Measurements from ENCODE around the gene BRMS1L.
"Not testable (repeated sequence)": the region's sequence is repeated elsewhere in the genome, so short reads cannot be mapped to it uniquely, and the experiment has no call there.

The BRMS1L gene, protein sequence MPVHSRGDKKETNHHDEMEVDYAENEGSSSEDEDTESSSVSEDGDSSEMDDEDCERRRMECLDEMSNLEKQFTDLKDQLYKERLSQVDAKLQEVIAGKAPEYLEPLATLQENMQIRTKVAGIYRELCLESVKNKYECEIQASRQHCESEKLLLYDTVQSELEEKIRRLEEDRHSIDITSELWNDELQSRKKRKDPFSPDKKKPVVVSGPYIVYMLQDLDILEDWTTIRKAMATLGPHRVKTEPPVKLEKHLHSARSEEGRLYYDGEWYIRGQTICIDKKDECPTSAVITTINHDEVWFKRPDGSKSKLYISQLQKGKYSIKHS

DNA sequence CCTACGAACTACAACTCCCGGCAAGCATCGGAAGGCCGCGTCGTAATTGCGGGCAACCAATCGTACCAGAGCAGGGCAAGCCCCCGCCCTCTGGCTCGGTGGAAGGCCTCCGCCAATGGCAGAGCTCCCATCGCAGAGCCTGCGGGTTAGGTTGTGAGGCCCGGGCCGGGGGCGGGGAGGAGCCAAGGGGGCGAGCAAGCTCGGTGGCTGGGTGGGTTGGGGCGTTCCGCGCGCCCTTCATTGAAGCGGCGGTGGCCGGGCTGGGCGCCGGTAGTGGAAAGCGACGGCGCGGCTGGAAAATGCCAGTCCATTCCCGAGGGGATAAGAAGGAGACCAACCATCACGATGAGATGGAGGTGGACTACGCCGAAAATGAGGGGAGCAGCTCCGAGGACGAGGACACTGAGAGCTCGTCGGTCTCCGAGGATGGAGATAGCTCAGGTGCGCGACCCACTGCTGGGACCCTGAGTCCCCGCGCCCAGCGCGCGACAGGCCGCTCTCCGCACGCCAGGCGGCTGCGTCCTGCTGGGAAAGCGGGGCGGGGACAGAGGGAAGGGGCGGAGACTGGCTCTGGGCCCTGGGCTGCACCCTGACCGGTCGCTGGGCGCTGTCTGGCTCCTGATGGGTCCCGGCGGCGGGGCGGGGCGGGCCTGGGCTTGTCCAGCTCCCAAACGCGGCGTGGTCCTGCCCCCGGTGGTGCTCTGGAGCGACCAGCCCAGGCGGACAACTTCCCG, at the start of gene BRMS1L:
TSS of gene BRMS1L (plus strand) at position 121 of the 734 bp plus-strand sequence. CDS start at position 300, 179 bp downstream.
- Histone ChIP-seq H3K4me3 (ENCODE audit: low read length, poor library complexity, severe bottlenecking) (peak within 1 kb of the TSS; percentile 96), H3K9me3 (ENCODE audit: insufficient read depth, low read depth, low read length) (no peaks in the 10 kb centered on the region)

DNA sequence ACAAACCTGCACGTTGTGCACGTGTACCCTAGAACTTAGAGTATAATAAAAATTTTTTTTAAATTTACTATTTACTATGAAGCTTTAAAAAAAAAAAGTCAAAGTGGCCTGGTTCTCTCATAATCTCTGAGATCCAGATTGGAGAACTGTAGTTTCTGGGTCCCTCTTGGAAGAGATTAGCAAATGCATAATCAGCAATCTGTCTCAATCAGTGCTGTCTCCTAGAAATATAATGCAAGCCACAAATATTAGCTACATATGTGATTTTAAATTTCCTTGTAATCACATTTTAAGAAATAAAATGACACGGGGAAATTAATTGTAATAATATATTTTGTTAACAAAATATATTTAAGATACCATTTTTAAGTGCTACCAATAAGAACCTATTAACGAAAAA, 49.3 kb upstream of the BRMS1L start:
- H3K4me3 ChIP-seq (ENCODE audit: low read length, poor library complexity, severe bottlenecking), result no peak overlapping the region
- H4K20me1 ChIP-seq (ENCODE audit: insufficient read depth, low read length, poor library complexity, severe bottlenecking), result no peaks in the 10 kb centered on the region
- H3K9ac ChIP-seq (ENCODE audit: low read depth, low read length, poor library complexity, severe bottlenecking), result no peak overlapping the region
- H2AFZ ChIP-seq (ENCODE audit: low read length), result no peak overlapping the region
- H3K79me2 ChIP-seq (ENCODE audit: insufficient read depth, low read length), result peaks cover 11% of the 10 kb centered on the region
- H3K27me3 ChIP-seq (ENCODE audit: insufficient read depth, low read length, poor library complexity, severe bottlenecking), result no peaks in the 10 kb centered on the region
- no peaks in the 10 kb centered on the region for H3F3A ChIP-seq (ENCODE audit: low read depth)
- no peak overlapping the region for H3K4me2 ChIP-seq (ENCODE audit: low read depth, low read length, poor library complexity, severe bottlenecking)
- H3K9me3 ChIP-seq (ENCODE audit: insufficient read depth, low read depth, low read length), result no peaks in the 10 kb centered on the region
- no peaks in the 10 kb centered on the region for H3K4me1 ChIP-seq (ENCODE audit: insufficient read depth, low read length, poor library complexity, severe bottlenecking)
- no peaks in the 10 kb centered on the region; the same call in 1 of the 2 replicates for H3K36me3 ChIP-seq (ENCODE audit: insufficient read depth, low read length)
- no peaks in the 10 kb centered on the region for H3K9me2 ChIP-seq (replicated peaks; ENCODE audit: low read depth, low read length)
- TF ChIP-seq, protein P1, sequence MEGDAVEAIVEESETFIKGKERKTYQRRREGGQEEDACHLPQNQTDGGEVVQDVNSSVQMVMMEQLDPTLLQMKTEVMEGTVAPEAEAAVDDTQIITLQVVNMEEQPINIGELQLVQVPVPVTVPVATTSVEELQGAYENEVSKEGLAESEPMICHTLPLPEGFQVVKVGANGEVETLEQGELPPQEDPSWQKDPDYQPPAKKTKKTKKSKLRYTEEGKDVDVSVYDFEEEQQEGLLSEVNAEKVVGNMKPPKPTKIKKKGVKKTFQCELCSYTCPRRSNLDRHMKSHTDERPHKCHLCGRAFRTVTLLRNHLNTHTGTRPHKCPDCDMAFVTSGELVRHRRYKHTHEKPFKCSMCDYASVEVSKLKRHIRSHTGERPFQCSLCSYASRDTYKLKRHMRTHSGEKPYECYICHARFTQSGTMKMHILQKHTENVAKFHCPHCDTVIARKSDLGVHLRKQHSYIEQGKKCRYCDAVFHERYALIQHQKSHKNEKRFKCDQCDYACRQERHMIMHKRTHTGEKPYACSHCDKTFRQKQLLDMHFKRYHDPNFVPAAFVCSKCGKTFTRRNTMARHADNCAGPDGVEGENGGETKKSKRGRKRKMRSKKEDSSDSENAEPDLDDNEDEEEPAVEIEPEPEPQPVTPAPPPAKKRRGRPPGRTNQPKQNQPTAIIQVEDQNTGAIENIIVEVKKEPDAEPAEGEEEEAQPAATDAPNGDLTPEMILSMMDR (conservative IDR thresholded peaks at IDR 0.05; ENCODE audit: low read length), result no peak
- TF ChIP-seq EZH2phosphoT487 (IDR thresholded peaks at IDR 0.05; ENCODE audit: borderline replicate concordance), result no peak

More for the DNA sequence above, at the start of gene BRMS1L:
- Histone ChIP-seq H3K4me1 (ENCODE audit: insufficient read depth, low read length, poor library complexity, severe bottlenecking) (peaks cover 33% of the 10 kb centered on the region), H3K36me3 (ENCODE audit: insufficient read depth, low read length) (0 out of 2 replicates have a peak, but pooled peaks cover 1% of the 10 kb centered on the region), H3K79me2 (ENCODE audit: insufficient read depth, low read length) (peaks cover 36% of the 10 kb centered on the region), H3F3A (ENCODE audit: low read depth) (no peaks in the 10 kb centered on the region), H3K27me3 (ENCODE audit: insufficient read depth, low read length, poor library complexity, severe bottlenecking) (no peaks in the 10 kb centered on the region), H2AFZ (ENCODE audit: low read length) (peak within 1 kb of the TSS; percentile 88), H3K9ac (ENCODE audit: low read depth, low read length, poor library complexity, severe bottlenecking) (peak within 1 kb of the TSS; percentile 90), H3K4me2 (ENCODE audit: low read depth, low read length, poor library complexity, severe bottlenecking) (peak within 1 kb of the TSS; percentile 90), H4K20me1 (ENCODE audit: insufficient read depth, low read length, poor library complexity, severe bottlenecking) (peaks cover 8% of the 10 kb centered on the region), H3K9me2 (replicated peaks; ENCODE audit: low read depth, low read length) (no peaks in the 10 kb centered on the region)
- TF ChIP-seq EZH2phosphoT487 (IDR thresholded peaks at IDR 0.05; ENCODE audit: borderline replicate concordance), result no peak
- TF ChIP-seq, protein P1 (conservative IDR thresholded peaks at IDR 0.05; ENCODE audit: low read length), result no peak

DNA sequence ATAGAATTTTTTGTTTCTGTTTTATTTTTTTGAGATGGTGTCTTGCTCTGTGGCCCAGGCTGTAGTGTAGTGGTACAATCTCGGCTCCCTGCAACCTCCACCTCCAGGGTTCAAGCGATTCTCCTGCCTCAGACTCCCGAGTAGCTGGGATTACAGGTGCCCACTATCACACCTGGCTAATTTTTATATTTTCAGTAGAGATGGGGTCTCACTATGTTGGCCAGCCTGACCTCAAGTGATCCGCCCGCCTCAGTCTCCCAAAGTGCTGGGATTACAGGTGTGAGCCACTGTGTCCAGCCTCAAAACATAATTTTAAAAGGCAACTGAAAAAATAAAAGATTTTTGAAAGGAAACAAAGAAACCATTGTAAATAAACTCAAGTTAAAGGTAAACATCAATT, 48.6 kb upstream of the BRMS1L start:
- H3K36me3 ChIP-seq (ENCODE audit: insufficient read depth, low read length); H3K9me2 ChIP-seq (replicated peaks; ENCODE audit: low read depth, low read length); H3K4me2 ChIP-seq (ENCODE audit: low read depth, low read length, poor library complexity, severe bottlenecking); H2AFZ ChIP-seq (ENCODE audit: low read length); H3K27me3 ChIP-seq (ENCODE audit: insufficient read depth, low read length, poor library complexity, severe bottlenecking); H3K4me3 ChIP-seq (ENCODE audit: low read length, poor library complexity, severe bottlenecking); H3K9ac ChIP-seq (ENCODE audit: low read depth, low read length, poor library complexity, severe bottlenecking); H3F3A ChIP-seq (ENCODE audit: low read depth); H3K9me3 ChIP-seq (ENCODE audit: insufficient read depth, low read depth, low read length); H3K4me1 ChIP-seq (ENCODE audit: insufficient read depth, low read length, poor library complexity, severe bottlenecking); H4K20me1 ChIP-seq (ENCODE audit: insufficient read depth, low read length, poor library complexity, severe bottlenecking): not testable (repeated sequence)
- H3K79me2 ChIP-seq (ENCODE audit: insufficient read depth, low read length), result peaks cover 11% of the 10 kb centered on the region

Data from Loucy (cell line).